GM21526 (cell line): ENCODE results near the gene ZNF519.
"Not testable (repeated sequence)": the region's sequence is repeated elsewhere in the genome, so short reads cannot be mapped to it uniquely, and the experiment has no call there.

Experiments used
- ATAC-seq: cut with Tn5 transposase; IDR thresholded peaks from one replicate; pipeline ENCODE4 v1.9.1; 2021; ENCODE audit warnings: moderate library complexity; ENCODE audit not compliant: unreplicated experiment, low FRiP score

Gene ZNF519

DNA sequence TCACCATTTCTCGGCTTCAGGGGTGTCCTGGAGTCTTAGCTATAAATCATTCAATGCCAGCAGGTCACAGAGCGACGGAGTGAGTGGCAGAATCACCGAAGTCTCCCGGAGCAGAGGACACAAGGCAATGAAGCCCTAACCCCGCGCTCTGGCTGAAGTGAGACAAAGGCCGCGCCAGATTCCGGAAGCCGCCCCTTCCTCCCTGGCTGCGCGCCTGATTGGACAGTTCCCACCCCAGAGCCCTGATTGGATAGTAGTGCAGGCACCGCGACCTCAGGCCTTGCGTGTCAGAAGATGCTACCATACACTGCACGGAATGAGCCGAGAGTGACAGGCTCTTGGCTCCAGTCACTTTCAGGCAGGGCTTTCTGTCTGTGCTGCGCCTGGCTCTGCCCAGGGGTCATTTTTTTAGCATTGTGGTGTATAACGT lies at the start of gene ZNF519:
Gene ZNF519 (minus strand): TSS at position 165 of the 430 bp plus-strand sequence. CDS start 158 bp downstream, at position 7.
- ATAC-seq, result peak; percentile 100

DNA sequence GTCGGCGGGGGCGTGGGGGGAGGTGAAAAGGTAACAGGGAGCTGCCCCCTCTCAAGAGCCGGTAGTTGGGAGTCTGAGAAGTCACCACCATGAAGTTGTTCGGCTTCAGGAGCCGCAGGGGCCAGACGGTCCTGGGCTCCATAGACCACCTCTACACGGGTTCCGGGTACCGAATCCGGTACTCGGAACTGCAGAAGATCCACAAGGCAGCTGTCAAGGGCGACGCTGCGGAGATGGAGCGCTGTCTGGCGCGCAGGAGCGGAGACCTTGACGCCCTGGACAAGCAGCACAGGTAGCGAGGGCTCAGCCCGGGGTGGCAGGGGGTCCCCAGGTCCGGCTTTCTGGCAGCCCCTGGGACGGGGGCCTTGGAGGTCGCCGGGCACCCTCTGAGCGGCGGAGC lies 47.1 kb upstream of the ZNF519 start:
- no peak for ATAC-seq

DNA sequence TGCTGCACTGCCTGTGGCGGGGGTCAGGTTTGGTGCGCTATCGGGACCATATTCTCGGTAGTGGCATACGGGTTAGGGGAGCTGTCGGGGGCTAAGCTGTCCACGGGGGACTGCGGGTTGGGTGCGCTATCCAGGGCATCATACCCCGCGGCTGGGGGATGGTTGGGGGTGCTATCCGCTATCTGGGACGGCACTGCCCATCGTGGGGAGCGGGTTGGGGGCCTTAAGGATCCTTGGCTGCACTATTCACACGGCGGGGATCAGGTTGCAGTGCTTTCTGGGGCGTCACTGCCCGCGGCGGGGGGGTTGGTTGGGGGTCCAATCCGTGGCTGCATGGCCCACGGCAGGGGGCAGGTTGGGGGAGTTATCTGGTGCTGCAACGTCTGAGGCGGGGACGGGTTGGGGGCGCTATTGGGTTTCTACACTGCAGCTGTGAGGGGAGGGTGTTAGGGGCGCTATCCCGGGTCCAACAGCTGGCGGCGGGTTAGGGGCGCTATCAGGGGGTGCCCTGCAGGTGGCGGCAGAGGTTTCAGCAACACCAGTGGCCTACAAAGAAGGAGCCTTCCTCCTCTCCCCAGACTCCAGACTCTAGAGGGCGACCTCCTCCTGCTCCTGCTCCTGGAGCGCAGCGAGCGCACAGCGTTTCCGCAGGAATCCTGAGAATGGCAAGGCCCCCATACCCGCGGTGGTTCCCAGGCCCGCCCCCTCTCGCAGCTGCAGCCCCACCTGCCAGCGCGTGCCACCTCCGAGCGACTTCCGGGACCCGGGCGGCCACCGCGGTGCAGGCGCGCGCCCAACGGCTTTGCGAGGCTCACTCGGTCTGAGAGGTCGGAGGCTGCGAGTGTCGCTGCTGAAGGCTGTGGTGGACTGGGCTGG lies 46.3 kb upstream of the ZNF519 start:
- ATAC-seq, result peak; percentile 88

DNA sequence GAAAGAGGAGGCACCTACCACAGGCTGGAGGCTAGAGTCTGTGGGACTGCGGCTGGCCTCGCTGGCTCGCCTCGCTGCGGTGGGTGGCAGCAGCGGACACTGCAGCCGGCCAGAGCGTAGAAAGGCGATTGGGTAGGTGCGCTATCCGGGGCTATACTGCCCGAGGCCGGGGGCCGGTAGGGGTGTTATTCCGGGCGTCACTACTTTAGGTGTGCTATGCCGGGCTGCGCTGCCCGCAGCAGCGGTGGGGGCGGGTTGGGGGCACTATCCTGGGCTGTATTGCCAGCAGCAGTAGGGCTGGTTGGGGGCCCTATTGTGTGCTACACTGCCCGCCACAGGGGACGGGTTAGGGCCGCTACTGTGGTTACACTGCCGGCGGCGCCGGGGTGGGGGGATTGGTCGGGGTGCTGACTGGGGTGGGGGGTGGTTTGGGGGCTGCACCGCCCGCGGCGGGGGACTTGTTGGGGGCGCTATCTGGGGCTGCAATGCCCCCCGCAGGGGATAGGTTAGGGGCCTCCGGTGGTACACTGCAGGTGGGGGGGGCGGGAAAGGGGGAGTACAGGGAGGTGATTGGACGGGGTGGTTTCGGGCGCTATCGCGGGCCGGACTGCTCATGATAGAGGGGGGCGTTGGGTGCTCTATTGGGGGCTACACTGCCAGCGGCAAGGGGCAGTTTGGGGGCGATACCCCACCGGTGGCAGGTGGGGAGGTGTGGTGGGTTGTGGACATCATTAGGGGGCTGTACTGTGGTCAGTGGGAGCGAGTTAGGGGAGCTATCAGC lies 45.5 kb upstream of the ZNF519 start:
- ATAC-seq, result not testable (repeated sequence)

DNA sequence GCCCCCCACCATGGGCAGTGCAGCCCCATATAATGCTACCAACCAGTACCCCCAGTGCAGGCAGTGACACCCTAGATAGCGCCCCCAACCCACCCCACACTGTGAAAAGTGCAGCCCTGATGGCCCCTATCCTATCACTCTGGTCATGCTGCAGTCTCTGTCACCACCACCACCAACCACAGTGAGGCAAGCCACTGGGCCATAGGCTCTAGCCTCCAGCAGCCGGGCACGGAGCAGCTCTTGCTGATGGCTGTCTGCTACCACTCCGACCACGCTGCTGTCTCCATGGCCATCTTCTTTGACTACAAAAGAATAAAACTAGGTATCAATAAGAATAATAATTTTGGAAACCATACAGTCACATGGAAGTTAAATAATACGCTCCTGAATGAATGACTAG lies 43.2 kb upstream of the ZNF519 start:
- ATAC-seq, result not testable (repeated sequence)

DNA sequence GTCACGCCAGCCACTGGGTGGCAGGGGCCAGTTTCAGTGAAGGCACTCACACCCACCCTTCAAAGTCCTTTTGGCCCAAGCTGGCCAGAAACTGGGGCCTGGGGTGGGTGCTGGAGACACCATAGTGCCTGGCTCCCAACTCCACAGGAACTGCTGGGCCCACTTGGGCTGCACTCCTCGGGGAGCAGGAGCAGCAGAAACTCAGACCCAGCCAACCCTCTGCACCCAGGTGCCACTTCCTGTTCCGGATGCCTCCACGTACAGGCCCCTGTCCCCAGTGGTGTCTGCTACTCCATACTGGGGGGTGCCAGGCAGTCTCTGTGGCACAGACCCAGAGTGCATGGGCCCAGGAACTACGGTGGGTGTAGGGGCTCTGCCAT lies 42.5 kb upstream of the ZNF519 start:
- no peak for ATAC-seq

DNA sequence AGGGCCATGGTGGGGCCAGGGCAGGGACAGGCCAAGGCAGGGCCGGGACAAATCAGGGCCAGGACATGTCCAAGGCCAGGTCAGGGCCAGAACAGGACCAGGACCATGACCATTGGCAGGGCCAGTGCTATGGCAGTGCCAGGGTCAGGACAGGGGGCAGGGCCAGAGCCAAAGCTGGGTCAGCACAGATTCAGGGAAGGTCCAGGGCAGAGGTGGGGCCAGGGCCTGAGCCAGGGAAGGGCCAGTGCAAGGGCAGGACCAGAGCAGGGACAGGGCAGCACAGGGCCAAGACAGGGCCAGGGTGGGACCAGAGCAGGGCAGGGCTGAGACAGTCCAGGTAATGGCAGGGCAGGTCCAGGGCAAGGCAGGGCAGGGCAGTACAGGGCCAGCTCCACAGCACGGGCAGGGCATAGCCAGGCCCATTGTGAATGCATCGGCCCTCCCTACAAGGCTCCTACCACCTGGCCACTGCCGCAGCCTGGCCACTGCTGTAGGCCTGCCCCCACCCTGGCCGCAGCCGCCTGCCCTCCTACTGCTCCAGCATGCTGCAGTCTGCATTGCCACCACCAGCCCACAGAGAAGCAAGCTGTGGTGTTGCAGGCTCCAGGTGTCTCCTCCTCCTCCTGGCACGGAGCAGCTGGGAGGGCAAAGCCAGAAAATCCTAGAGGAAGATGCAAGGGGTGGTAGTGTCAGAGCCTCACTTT lies 41.9 kb upstream of the ZNF519 start:
- not testable (repeated sequence) for ATAC-seq

DNA sequence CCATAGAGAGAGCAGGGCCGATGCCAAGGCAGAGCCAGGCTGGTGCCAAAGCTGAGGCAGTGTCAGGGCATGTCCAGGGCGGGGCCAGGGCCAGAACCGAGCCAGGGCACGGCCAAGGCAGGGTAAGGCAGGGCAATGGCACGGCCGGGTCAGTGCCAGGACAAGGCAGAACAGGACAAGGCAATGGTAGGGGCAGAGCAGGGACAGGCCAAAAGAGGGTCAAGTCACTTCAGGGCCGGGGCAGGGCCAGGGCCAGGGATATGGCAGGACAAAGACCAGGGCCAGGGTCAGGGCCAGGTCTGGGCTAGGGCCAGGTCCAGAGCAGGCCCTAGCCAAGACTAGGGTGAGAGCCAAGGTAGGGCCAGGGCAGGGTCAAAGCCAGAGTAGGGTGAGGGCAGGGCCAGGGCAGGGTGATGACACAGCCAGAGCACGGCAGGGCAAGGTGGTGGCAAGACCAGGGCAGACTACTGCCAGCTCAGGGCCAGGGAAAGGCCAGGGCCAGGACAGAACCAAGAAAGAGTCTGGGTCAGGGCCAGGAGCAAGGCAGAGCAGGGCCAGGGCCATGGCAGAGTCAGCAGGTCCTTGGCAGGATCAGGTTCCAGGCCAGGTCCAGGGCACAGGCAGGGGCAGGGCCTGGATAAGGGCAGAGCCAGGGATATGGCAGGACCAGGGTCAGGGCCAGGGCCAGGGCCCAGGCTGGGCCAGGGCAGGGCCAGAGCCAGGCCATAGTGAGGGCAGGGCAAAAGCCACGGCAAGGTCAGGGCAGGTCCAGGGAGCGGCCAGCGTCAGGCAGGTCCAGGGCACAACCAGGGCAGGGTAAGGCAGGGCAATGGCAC lies 41.1 kb upstream of the ZNF519 start:
- ATAC-seq, result not testable (repeated sequence)

DNA sequence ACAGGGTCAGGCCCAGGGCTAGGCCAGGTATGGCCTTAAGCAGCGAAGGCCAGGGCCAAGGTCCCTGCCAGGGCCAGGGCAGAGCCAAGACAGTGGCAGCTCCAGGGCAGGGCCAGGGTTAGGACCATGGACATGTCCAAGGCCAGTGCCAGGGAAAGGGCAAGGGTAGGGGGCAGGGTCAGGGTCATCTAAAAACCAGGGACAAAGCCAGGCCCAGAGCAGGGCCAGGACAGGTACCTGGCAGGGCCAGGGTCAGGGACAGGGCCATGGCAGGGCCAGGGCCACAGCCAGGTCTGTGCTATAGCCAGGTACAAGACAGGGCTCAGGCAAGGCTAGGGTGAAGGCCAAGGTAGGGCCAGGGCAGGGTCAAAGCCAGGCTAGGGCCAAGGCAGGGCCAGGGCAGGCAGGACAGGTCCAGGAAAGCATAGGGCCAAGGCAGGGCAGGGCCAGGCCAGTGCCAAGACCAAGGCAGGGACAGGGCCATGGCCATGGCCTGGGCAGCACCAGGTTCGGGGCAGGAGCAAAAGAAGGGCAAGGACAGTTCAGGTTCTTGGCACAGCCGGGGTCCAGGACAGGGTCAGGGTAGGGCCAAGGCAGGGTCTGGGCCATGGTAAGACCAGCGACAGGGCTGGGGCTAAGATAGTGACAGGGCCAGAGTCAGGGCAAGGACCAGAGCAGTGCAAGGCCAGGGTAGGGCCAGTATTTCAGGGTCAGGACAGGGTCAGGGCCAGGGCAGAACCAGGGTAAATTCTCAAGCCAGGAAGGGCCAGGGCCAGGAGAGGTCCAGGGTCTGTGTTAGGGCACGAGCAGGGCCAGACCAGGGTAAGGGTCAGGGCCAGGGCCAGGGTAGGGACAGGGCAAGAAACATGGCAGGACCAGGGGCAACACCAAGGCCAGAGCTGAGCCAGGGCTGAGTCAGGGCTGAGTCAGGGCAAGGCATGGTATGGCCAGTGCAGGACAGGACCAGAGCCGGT lies 40.2 kb upstream of the ZNF519 start:
- ATAC-seq, result not testable (repeated sequence)

DNA sequence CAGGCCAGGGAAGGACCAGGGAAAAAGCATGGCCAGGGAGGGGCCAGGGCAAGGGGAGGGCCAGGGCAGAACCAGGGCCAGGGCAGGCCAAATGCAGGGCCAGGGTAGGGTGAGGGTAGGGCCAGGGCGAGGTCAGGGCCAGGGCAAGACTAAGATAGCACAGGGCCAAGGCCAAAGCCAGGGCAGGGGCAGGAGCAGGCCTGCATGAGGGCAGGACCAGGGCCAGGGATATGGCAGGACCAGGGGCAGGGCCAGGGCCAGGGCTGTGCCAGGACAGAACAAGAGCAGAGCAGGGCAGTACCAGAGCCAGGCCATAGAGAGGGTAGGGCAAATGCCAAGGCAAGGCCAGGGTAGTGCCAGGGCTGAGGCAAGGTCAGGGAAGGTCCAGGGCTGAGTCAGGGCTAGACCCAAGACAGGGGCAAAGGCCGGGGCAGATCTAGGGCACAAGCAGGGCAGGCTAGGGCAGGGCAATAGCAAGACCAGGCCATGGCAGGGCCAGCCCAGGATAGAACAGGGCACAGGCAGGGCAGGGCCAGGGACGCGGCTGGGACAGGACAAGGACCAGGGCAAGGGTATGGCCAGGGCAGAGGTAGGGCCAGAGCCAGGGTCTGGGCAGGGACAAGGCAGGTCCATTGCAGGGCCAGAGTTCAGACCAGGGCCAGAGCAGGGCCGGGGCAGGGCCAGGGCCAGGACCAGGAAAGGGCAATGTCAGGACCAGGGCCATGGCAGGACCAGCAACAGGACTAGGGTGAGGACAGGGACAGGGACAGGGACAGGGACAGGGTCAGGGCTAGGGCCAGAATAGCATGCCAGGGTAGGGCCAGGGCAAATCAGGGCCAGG lies 39.3 kb upstream of the ZNF519 start:
- not testable (repeated sequence) for ATAC-seq

DNA sequence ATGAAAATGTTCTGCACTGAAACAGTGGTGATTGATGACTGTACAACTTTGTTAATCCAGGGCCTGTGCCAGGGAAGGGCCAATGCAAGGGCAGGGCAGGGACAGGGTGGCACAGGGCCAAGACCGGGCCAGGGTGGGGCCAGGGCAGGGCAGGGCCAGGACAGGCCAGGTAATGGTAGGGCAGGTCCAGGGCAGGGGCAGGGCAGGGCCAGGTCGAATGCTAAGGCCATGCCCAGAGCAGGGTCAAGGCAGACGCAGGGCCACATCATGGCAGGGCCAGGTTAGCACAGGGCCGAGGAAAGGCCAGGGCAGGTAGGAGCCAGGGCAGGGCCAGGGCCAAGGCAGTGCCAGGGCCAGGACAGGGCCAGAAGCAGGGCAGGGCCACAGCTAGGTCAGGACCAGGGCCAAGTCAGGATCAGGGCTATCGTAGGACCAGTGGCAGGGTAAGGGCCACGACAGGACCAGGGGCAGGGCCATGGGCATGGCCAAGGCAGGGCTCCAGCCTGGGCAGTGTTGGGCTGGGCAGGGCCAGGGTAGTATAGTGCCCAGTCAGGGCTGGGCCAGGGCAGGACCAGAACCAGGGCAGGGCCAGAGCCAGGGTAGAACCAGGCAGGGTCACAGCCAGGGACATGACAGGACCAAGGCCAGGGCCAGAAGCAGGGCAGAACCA lies 38.3 kb upstream of the ZNF519 start:
- not testable (repeated sequence) for ATAC-seq

DNA sequence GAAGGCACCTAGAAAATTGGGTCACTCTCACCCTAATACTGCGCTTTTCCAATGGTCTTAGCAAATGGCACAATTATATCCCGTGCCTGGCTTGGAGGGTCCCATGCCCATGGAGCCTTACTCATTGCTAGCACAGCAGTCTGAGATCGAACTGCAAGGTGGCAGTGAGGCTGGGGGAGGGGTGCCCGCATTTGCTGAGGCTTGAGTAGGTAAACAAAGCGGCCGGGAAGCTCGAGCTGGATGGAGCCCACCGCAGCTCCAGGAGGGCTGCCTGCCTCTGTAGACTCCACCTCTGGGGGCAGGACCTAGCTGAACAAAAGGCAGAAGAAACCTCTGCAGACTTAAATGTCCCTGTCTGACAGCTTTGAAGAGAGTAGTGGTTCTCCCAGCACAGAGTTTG lies 30.7 kb upstream of the ZNF519 start:
- ATAC-seq, result not testable (repeated sequence)

DNA sequence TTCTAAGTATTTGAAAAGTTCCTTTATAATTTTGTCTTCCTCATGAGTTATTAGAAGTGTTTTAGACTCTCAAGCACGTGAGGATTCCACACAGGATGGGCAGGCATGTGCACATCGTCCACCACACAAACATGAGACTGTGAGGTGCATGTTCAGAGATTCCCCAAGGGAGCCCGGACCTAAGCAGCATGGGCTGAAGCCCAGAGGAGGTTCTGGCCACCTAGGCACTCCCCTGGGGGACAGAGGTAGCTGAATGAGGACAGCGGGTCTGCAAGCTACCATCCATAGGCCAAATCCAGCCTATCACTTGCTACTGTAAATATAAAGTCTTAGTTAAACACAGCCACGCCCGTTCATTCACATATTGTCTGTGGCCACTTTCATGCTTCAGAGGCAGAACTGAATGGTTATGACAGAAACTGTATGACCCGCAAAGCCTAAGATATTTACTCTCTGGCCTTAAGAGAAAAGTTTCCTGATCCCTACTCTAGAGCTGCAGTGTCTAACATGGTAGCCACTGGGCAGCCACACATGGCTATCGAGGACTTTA lies 19.4 kb upstream of the ZNF519 start:
- ATAC-seq, result not testable (repeated sequence)

DNA sequence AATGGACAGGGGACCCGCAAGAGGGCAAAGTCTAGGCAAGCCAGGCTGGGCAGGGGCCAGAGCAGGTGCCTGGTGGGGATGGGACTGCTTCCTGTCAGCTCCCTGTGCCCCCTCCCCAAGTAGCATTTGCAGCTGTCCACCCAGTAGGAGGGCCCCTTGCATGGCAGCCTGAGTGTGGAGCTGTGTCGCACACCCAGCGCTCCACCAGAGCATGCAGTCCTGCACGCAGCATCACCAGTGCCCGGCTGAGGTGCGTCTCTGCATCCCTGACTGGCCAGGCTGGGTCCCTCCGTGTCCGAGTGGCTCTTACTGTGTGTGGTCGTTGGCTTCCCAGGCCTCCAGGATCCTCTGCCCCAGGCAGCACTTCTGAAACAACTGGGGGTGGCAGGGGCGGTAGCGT lies 18.5 kb upstream of the ZNF519 start:
- not testable (repeated sequence) for ATAC-seq

DNA sequence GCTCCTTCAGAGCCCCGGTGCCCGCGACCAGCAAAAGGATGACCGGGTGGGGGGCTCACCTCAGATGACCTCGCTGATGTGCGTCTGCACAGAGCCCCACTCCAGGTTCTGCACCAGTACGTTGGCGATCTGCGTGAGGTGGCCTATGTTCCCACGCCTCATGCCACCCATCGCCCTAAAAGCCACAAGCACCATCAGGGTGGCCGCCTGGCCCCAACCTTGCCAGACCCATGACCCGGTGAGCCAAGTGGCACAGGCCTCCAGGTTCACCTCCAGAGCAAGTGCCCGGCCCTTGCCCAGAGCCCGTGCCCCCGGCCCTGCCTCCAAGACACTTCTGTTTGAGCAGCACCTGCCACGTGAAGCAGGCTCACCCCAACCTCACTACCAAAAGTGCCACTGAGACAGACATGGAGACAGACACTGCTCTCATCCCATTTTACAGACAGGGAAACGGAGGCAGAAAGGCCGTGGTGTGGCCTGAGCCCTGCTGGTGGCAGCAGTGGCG lies 17.7 kb upstream of the ZNF519 start:
- not testable (repeated sequence) for ATAC-seq

DNA sequence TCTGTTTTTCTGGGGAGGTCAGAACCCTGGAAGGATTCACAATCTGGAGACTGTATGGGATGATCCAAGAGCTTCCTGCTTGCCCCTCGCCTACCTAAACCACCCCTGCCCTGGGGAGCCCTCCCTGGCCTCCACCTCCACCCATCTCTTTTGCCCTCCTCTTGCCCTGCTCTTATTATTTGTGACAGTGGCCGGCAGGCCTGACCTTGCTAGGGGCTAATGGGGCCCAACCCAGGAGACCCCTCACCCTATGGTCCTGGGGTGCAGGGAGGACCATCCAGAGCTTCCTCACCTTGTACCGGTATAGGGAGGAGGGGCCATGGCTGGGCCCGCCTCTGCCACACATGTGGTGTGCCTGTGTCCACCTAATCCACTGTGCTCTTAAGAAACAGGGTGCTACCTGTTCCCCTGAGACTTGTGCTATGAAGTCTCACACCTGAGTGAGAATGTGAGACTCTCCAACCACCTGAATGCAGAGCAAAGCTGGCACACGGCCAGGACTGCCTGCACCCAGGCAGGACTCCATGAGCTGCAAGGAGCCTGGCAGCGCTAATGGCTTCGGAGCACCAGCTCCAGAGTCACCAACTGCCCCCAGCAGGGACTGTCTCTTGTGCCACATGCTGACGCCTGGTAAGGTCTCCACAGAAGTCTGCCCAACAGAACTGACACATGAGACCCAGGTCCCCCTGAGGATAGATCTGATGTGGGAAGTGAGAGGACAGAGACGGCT lies 17.1 kb upstream of the ZNF519 start:
- ATAC-seq, result not testable (repeated sequence)
